ENCODE results near the gene RTN4IP1.
"Not testable (repeated sequence)": the region's sequence is repeated elsewhere in the genome, so short reads cannot be mapped to it uniquely, and the experiment has no call there.

Gene RTN4IP1

GRCh38 chr6:106549521-106549920 is 79.8 kb downstream of the RTN4IP1 start:
- H3K4me1 ChIP-seq (ENCODE audit: insufficient read depth, low read length, poor library complexity, severe bottlenecking), result peaks cover 21% of the 10 kb centered on the region
- H3K9me3 ChIP-seq (ENCODE audit: insufficient read depth, low read depth, low read length), result no peaks in the 10 kb centered on the region
- H4K20me1 ChIP-seq (ENCODE audit: insufficient read depth, low read length, poor library complexity, severe bottlenecking), result no peaks in the 10 kb centered on the region
- H3K4me3 ChIP-seq (ENCODE audit: low read length, poor library complexity, severe bottlenecking), result no peak overlapping the region
- no peak overlapping the region for H3K9ac ChIP-seq (ENCODE audit: low read depth, low read length, poor library complexity, severe bottlenecking)
- H3K79me2 ChIP-seq (ENCODE audit: insufficient read depth, low read length), result no peaks in the 10 kb centered on the region
- H3K36me3 ChIP-seq (ENCODE audit: insufficient read depth, low read length), result peaks cover 22% of the 10 kb centered on the region; the same call in 1 of the 2 replicates
- no peaks in the 10 kb centered on the region for H3F3A ChIP-seq (ENCODE audit: low read depth)
- no peak overlapping the region for H3K4me2 ChIP-seq (ENCODE audit: low read depth, low read length, poor library complexity, severe bottlenecking)
- no peaks in the 10 kb centered on the region for H3K27me3 ChIP-seq (ENCODE audit: insufficient read depth, low read length, poor library complexity, severe bottlenecking)
- TF ChIP-seq EZH2phosphoT487 (IDR thresholded peaks at IDR 0.05; ENCODE audit: borderline replicate concordance) (no peak), CTCF (conservative IDR thresholded peaks at IDR 0.05; ENCODE audit: low read length) (no peak)
- H3K9me2 ChIP-seq (replicated peaks; ENCODE audit: low read depth, low read length), result no peaks in the 10 kb centered on the region
- H2AFZ ChIP-seq (ENCODE audit: low read length), result no peak overlapping the region

GRCh38 chr6:106548926-106549455 is 80.3 kb downstream of the RTN4IP1 start:
- not testable (repeated sequence) for H3K27me3 ChIP-seq (ENCODE audit: insufficient read depth, low read length, poor library complexity, severe bottlenecking); H3K9me3 ChIP-seq (ENCODE audit: insufficient read depth, low read depth, low read length); H3F3A ChIP-seq (ENCODE audit: low read depth); H3K9me2 ChIP-seq (replicated peaks; ENCODE audit: low read depth, low read length); H3K4me3 ChIP-seq (ENCODE audit: low read length, poor library complexity, severe bottlenecking); H4K20me1 ChIP-seq (ENCODE audit: insufficient read depth, low read length, poor library complexity, severe bottlenecking); H3K9ac ChIP-seq (ENCODE audit: low read depth, low read length, poor library complexity, severe bottlenecking); H3K79me2 ChIP-seq (ENCODE audit: insufficient read depth, low read length); H3K4me2 ChIP-seq (ENCODE audit: low read depth, low read length, poor library complexity, severe bottlenecking); H2AFZ ChIP-seq (ENCODE audit: low read length)
- Histone ChIP-seq H3K4me1 (ENCODE audit: insufficient read depth, low read length, poor library complexity, severe bottlenecking) (peaks cover 21% of the 10 kb centered on the region), H3K36me3 (ENCODE audit: insufficient read depth, low read length) (peaks cover 24% of the 10 kb centered on the region; the same call in 1 of the 2 replicates)

- Histone ChIP-seq H3K9ac (ENCODE audit: low read depth, low read length, poor library complexity, severe bottlenecking) (no peak overlapping the region), H3K4me2 (ENCODE audit: low read depth, low read length, poor library complexity, severe bottlenecking) (no peak overlapping the region)
- TF ChIP-seq EZH2phosphoT487 (IDR thresholded peaks at IDR 0.05; ENCODE audit: borderline replicate concordance) (no peak), CTCF (conservative IDR thresholded peaks at IDR 0.05; ENCODE audit: low read length) (no peak)
Measured at GRCh38 chr6:106547601-106548453, 81.5 kb downstream of the RTN4IP1 start.

More at GRCh38 chr6:106547601-106548453, 81.5 kb downstream of the RTN4IP1 start:
- H3F3A ChIP-seq (ENCODE audit: low read depth), result no peaks in the 10 kb centered on the region
- no peak overlapping the region for H3K4me3 ChIP-seq (ENCODE audit: low read length, poor library complexity, severe bottlenecking)
- no peak overlapping the region for H2AFZ ChIP-seq (ENCODE audit: low read length)
- H3K9me2 ChIP-seq (replicated peaks; ENCODE audit: low read depth, low read length), result no peaks in the 10 kb centered on the region
- H3K27me3 ChIP-seq (ENCODE audit: insufficient read depth, low read length, poor library complexity, severe bottlenecking), result no peaks in the 10 kb centered on the region
- H3K79me2 ChIP-seq (ENCODE audit: insufficient read depth, low read length), result no peaks in the 10 kb centered on the region
- peaks cover 17% of the 10 kb centered on the region; the same call in 1 of the 2 replicates for H3K36me3 ChIP-seq (ENCODE audit: insufficient read depth, low read length)
- no peaks in the 10 kb centered on the region for H4K20me1 ChIP-seq (ENCODE audit: insufficient read depth, low read length, poor library complexity, severe bottlenecking)
- peaks cover 21% of the 10 kb centered on the region for H3K4me1 ChIP-seq (ENCODE audit: insufficient read depth, low read length, poor library complexity, severe bottlenecking)
- no peaks in the 10 kb centered on the region for H3K9me3 ChIP-seq (ENCODE audit: insufficient read depth, low read depth, low read length)
